Measurements from ENCODE around the gene CPEB3.

Gene CPEB3

DNA sequence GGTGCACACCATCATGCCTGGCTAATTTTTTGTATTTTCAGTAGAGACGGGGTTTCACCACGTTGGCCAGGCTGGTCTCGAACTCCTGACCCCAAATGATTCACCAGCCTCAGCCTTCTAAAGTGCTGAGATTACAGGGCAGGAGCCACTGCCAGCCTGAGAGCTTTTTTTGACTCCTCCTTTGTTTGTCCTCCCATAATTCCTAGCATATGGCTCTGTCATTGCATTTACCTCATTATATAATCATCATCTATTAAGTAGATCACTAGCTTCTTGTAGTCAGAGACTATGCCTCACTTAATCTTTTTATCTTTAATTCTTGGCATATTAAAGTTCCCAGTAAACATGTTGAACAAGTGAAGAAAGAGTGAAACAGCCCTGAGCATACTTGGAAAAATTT is 82.1 kb downstream of the CPEB3 start:
- no peak for DNase-seq (ENCODE audit: low read depth)

DNA sequence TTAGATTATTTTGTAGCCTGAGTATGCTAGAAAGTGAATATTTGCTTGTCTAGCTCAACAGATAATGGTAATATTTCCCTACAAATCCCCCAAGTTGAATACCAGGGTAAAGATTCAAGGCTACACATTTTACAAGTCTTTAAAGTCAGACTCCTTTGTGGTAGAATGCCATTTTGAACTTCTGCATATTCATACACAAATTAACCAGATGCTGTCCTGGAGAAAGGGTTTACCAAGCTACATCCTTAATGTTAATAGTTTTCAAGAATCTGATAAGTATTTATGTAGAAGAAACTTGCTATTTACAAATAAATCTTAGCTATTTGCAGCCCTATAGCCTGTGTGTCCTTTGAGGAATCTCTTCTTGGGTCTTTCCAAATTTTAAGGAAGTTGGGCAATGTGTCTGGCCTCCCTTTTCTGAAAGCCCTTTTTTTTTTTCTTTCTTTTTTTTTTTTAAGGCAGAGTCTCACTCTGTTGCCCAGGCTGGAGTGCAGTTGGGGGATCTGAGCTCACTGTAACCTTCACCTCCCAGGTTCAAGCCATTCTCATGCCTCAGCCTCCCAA is 82.6 kb downstream of the CPEB3 start:
- DNase-seq (ENCODE audit: low read depth): no peak

DNA sequence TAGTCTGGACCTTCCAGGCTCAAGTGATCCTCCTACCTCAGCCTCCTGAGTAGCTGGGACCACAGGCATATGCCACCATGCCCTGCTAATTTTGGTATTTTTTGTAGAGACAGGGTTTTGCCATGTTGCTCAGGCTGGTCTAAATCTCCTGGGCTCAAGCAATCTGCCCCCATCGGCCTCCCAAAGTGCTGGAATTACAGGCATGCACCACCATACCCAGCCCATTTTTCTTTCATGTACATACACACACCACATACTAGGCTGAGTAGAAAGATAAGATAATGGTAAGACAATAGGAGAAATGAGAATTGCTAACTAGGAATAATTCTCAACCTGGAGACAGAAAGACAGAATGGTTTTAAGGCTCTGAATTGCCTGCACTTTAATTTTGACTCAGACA is 83.8 kb downstream of the CPEB3 start:
- DNase-seq (ENCODE audit: low read depth): no peak

DNA sequence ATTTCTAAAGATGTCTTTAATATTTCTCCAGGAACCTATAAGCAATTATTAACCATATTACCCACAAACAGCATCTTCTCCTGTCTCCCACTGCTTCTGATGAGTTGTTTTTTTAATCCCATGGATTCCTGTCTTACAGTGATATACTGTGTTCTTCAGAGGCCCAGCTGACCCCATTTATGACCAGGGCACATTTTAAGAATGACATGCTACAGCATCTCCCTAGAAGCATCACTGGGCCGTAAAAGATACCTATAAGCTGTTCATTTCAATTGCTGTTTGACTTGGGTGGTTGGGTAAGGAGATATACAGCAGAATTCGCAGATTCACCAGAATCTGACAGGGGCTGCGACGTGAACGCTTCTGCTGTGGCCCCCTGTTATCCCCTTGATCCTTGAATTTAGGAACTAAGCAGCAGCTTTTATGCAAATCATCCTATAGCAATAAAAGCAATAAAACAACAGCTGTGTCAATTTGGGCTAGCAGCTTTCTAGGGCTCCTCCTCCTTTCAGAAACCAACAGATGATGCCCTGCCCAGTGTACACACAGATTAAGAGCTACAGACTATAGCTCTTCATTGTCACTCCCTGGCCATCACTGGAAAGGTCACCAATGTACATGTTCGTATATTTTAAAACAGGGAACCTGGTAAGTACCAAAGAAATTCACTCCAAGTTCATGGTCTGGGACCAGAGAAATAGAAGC is 86.8 kb downstream of the CPEB3 start:
- DNase-seq (ENCODE audit: low read depth): no peak

DNA sequence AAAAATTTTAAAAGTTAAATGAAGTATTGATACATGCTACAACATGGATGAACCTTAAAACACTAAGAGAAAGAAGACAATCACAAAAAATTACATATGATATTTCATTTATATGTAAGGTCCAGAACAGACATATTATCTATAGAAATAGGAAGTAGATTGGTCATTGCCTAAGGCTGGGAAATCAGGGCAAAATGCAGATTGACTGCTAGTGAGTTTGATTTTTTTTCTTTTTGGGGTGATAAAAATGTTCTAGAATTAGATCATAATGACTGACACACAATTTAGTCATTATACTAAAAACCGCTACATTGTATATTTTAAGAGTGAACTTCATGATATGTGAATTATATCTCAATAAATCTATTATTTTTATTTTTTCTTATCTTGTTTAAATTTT is 88.3 kb downstream of the CPEB3 start:
- DNase-seq (ENCODE audit: low read depth): no peak

DNA sequence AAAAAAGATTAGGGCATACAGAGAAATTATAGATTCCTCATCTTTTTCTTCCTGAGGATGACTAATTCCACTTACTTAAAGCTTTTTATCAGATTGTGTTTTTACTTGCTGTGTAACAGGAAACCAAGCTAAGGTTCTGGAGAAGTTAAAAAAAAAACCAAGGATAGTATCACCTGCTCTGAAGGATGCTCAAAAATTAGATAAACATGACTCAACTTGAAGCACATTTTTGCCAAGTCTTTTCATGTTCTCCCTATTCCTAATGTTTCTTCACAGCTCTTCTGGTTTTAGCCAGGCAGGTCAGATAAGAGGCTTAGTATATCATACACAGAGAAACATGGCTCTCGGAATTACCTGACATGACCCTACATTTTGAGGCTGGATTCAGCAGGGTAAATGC is 90.3 kb downstream of the CPEB3 start:
- no peak for DNase-seq (ENCODE audit: low read depth)

DNA sequence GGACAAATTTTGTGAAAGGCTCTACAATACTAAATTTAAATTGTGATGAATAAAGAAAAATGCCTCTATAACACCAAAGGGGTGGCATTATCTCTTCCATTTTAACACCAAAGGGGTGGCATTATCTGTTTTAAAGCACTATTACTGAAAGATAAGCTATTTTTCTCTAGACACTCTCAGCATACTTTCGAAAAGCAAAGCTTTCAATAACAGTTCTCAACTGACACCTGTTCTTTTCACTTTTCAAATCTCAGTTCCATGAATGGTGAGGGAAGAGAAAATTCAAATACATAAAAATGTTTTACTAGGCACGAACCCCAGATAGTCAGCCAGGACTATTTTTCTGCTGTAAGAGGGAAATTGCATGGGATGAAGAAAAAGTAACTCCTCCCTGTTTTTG is 103.8 kb downstream of the CPEB3 start:
- DNase-seq (ENCODE audit: low read depth): no peak

DNA sequence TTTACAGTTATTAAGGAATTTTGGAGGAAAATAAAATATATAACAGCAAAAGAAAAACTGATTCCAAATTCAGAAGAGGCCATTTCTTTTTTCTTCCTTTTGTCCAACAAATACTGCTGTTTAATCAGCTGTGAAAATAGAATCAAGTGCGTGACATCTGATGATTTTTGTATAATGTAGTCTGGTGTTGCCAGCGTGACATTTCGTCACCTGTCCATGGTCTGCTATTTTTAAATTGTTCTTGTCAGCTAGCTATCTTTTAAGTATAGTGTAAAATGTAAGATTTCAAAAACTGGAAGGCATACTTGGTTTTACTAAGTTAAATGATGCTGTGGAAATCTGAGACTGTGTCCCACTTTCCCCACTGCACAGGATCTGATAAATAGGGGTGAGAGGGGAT is 105.9 kb downstream of the CPEB3 start:
- no peak for DNase-seq (ENCODE audit: low read depth)

DNA sequence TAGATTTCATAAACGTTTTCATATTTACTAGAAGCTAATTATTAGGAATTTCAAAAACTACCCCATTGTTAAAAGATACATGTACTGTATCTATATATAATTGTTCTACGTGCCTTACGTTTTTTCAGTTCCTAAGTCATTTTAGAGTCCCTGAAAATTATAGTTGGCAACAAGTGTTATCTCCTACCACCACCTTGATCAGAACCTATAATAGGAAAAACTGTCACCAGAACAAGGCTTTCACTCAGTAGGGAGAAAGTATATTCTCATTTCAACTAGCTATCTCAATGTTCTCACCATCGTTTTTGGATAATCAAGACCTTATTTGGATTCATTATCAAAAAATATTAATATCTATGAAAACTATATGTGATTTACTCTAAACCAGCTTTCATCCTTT is 107.7 kb downstream of the CPEB3 start:
- no peak for DNase-seq (ENCODE audit: low read depth)

DNA sequence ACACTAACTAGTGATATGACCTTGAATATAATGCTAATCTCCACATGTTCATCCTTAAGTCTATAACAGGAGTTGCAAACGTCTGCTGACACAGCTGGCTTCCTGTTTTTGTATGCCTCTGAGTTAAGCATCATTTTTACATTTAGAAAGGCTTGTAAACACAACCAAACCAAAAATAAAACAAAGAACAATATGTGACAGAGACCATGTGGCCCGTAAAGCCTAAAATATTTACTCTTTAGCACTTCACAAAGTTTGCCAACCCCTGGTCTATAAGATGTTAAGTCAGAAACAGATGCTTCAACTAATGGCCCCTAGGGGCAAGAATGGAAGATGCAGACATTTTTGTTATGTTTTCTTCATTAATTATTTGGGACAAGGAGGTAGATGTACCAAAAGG is 109.3 kb downstream of the CPEB3 start:
- DNase-seq (ENCODE audit: low read depth): no peak

DNA sequence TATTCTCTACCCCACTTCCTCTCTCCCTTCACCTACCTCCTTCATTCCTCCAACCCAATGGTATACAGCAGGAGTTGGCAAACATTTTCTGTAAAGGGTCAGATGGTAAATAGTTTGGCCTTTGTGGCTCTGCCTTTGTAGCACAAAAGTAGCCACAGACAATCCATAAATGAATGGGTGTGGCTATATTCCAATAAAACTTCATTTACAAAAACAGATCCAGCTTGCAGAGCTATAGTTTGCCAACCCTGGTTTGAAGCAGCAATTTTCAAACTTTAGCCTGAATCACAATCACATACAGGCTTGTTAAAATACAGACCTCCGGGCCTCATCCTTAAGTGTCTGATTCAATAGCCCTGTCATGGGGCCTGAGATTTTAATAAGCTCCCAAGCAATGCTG is 110.5 kb downstream of the CPEB3 start:
- DNase-seq (ENCODE audit: low read depth): no peak

DNA sequence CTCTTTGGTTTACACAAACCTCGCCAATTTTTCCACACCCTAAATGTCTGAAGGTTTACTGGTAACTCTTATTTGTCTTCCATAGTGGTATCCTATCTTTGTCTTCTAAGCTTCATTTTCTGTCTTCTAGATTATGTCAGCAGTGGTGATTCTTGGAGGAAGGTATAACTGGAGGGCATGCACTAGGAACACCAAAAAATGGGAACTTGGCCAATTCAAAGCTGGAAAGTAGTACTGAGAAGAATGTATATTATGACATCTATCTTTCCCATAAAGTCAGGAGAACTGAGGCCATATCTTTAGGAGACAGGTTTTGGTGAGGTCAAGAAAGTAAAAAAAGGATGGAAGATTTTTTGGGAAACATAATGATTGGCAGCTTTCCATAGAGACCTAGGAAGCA is 113.3 kb downstream of the CPEB3 start:
- DNase-seq (ENCODE audit: low read depth): no peak

DNA sequence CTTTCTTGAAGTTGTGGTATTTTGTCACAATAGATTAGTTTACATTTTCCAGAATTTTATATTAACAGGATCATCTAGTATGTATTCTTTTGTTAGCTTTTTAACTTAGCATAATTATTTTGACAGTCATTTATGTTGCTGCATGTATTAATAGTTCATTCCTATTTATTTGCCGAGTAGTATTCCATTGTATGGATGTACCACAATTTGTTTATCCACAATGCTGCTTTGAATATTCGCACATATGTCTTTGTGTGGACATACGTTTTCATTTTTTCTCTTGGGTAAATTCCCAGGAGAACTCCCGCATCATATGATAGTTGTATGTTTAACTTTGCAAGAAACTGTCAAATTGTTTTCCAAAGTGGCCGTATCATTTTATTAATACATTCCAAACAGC is 115.7 kb downstream of the CPEB3 start:
- DNase-seq (ENCODE audit: low read depth): no peak

DNA sequence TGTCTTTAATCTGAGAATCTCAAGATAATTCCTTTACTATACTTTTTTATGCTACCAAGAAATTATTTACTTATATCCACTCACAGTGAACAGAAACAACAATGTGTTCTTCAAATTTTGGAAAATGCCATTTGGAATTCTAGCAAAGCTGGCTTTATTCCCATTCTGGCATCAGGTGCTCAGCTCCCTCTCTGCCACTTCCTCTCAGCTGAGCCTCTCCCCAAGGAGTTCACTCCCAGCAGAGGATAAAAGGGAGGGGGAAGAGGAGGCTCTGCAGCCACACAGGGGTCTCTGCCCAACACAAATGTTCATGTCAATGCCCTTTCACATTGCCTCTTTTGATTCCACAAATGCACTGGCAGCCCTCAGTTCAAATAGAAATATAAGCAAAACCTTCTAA is 116.9 kb downstream of the CPEB3 start:
- no peak for DNase-seq (ENCODE audit: low read depth)

DNA sequence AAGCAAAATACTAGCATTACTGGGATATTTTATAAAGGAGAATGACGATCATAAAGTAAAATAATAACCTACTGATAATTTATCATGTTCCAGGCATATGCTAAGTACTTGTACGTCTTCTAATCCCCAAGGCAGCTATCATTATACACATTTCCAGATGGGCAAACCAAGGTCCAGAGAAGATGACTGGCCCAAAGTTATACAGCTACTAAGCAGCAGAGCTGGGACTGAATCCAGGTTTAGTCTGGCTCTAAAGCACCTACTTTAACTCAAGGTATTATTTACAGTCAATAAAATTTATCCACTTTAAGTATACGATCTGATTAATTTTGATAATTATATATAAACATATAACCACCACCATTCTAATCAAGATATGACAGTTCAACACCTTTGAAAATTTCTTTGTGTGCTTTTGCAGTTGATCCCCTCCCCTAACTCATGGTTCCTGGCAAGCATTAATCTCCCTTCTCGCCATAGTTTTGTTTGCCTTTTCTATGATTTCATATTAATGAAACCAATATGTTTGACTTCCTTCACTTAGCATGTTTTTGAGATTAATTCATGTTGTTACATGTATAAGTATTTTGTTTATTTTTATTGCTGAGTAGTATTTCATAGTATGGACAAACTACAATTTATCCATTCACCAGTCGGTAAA is 126.7 kb downstream of the CPEB3 start:
- no peak for DNase-seq (ENCODE audit: low read depth)

DNA sequence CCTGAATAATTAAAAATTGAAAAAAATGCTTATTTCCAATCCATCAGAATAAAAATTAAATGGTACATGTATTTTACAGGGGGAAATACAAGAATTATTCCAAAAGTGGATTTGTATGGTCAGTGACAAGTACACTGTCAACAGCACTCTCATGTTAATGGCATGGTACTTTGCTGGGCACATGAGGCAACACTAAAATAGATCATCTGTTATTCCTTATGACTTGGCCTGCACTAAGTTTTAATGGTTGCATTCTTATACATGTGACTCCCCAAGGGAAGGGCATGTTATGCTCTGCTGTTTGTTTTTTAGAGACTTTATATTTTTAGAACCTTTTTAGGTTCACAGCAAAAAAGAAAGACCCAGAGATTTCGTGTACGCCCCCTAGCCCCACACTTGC is 128.3 kb downstream of the CPEB3 start:
- DNase-seq (ENCODE audit: low read depth): no peak

DNA sequence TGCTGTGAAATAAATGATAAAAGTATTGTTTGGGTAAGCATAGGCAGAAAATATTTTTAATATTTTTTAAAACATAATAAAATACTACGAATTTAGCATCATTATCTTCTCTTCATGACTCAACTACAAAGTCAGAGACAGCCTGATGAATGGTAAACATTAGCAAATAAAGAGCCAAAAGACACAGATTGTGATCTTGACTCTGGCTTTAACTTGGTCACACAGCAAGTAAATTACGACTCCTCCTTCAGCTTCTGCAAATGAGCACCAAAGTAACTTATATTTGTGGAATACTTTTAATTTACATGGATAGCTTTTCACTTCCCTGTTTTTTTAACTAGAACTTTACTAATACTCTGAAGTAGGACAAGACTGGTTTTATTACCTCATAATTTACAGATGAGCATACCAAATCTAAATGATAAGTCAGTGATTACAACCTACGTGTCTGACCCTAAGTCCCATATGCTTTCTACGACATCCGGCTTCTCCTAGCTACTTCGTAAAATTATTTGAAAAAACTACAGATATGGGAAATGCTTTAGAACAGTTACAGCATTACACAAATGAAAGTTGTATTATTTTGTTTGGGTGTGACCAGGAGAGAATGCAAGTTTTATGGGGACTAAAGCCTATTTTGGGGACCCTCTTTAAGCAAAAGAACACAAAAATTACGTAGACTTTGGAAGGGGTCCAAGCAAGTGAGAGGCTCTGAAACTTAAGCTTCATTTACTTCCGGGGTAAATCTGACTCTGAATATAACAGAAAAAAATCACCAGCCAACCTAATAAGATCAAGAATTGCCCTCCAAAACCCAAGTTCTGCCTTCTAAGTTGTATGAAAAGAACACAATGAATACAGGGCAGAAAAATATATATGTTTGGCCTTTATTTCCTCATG is 133.8 kb downstream of the CPEB3 start:
- DNase-seq (ENCODE audit: low read depth): no peak

DNA sequence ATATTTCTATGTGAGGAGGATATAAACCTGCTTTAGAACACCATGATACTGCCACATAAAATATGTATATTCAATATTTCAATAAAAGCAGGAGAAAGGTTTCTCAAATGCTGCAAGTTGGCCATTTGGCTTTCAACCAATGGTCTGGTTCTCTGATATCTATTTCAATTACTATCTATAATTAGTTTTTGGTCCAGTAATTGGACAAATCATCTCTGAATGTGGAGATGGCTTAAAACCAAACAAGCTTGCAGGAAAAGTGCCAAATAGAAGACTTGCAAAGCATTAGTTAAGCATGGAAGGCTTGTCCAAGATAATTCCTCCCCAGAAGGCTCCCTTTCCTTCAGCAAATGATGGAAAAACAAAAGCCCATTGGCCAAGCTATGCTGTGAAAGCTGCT is 140.1 kb downstream of the CPEB3 start:
- DNase-seq (ENCODE audit: low read depth): no peak

DNA sequence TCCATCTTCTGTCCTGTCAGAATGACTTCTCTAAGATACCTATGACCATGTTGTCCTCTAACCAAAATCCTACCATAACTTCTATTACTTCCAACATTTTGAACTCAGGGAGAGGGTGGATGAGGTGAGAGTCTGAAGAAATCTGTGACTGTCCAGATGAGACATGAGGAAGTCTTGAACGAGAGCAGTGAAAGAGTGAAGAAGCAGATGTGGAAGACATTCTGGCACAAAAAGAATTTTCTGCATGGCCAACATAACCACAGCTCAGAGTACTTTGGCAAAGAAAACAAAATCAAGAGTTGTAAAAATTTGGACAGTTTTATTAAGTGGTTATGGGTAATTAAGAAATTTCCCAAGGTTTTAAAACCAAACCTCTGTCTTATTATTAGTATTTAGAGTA is 141.6 kb downstream of the CPEB3 start:
- DNase-seq (ENCODE audit: low read depth): no peak

DNA sequence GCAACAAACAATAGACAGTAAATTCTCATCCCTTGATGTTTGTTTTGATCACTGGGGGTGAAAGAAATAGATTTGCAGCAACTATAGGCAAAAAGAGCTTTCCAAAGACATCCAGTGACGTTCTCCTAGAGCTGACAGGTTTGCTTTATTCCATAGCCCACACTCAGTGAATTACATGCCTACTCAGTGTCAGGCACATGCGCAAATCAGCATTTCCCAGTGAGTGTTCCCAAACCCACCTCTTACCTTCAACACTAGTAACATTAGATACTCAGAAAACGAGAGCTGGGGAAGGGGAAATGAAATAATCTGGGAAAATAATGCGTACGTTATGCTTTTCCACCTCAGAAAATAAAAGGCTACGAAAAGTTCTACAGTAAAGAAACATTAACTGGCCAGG is 144.1 kb downstream of the CPEB3 start:
- no peak for DNase-seq (ENCODE audit: low read depth)

DNA sequence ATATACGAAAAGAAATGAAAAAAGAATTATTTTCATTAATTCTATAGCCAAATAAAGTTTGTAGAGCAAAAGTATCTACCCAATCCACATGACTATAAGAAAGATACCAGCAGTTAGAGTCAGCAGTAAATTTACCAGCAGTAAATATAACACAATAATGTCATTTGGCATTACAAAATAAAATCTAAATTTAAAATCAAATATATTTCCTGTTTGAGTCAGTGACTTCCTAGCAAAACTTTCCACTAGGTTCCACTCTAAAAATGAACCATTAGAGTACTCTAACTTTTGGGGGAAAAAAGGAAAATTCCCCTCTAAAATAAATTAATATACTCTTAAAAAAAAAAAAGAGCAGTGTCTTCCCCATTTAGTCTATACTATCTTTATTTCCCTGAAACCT is 144.8 kb downstream of the CPEB3 start:
- DNase-seq (ENCODE audit: low read depth): no peak

DNA sequence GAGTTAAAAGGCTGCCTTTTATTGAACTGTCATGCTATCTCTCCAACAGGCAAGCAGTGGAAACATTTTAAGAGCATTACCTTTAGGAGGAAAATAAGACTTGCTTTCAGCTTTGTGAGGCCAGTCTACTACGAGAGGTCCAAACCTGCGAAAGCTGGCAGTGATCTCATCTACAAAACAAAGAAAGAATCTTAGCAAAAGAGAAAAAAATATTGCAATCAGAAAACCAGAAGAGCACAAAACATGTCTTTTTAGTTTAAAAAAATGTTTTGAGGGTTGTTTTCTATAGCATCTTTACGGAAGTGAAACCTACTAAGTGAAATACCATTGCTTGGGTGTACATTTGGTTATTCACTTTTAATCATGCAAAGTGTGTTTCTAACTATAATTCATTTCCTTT is 147.9 kb downstream of the CPEB3 start:
- no peak for DNase-seq (ENCODE audit: low read depth)

DNA sequence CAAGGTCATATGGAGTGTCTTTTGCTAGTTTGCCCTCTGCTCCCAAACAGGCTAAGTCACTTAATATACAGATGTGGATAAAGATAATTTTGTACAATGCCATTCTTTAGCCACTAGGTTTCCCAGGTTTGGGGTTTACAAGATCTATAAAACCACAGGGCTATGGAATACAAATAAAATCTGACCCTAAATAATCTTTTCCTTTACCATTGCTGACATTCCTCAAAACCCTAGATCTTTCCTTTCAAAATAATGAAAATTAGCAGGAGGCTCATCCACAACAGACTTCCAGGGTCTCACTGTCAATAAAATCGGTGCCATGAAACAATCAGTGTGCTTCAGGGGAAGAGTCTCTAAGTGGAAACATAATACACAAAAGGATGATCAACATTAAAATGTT is 148.4 kb downstream of the CPEB3 start:
- no peak for DNase-seq (ENCODE audit: low read depth)
